Heart left ventricle (tissue), 13 donors: ENCODE measurements around the gene TRIM49D1.
"Not testable (repeated sequence)": the region's sequence is repeated elsewhere in the genome, so short reads cannot be mapped to it uniquely, and the experiment has no call there.

ENCODE experiments used
- POLR2A ChIP-seq, 2 donors: fragments of 450-650 bp; IDR thresholded peaks; one replicate each; pipeline ENCODE4 v1.6.1; 2017; ENCODE audit warnings: antibody characterized with exemption in 2 of 2, mild to moderate bottlenecking in 2 of 2, moderate library complexity in 2 of 2
- TF ChIP-seq, protein P1 (sequence below), 12 donors: fragments of 200-600 bp; sonication (generic) in 4 of 12; IDR thresholded peaks; one replicate each; pipeline versions ENCODE4 v1.5.0 to v1.8.0; 2018 to 2022; ENCODE audit warnings: antibody characterized with exemption in 12 of 12, mild to moderate bottlenecking in 5 of 12
- donor health status: ischemic (EF 13 %, LVEDD 7.1; RV severe dilation, severe dysfunction).
- donor health status: DM: no; HTN: yes; CAD: no.
- donor health status: DM: no; HTN: no; CAD: no.
- donor health status: ischemic (EF 25% LVEDD 6.9; RV normal size, moderate dysfunction).
- donor health status: ischemic (EF 25% LVEDD 5.7; RV mildly dilated, moderate dysfunction).
- donor health status: ischemic (EF 35%, LVEDD 5.7; RV mildly dilated, moderate dysfunction).
- donor health status: nonischemic (EF 11% LVEDD 7.7; RV severe dilation, severe dysfunction).
- donor health status: DM: yes; HTN: yes; CAD: no.
- donor health status: PGD.
- donor health status: ischemic (EF 29% LVEDD 5.4; RV normal size, mild dysfunction).
- donor health status: nonischemic (EF 23%, LVEDD 6.1; RV moderate dilation, normal function).

DNA sequence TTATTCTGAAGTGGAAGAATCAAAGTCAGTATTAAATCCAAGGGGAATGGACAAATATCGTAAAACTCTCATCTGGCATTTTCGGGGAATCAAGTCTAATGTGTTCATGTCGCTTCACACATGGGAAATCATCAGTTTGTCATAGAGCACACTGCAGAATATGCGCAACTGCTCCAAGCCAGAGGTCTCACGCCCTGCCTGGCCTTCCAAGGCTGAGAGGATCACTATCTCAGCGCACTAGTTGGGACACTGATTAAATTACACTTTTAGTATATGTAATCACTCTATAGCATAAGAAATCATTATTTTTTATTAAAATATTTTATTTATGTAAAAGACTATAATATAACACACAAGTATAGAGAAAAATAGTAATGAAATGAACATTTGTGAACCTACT lies 38.8 kb upstream of the TRIM49D1 start:
- TF ChIP-seq, protein P1, sequence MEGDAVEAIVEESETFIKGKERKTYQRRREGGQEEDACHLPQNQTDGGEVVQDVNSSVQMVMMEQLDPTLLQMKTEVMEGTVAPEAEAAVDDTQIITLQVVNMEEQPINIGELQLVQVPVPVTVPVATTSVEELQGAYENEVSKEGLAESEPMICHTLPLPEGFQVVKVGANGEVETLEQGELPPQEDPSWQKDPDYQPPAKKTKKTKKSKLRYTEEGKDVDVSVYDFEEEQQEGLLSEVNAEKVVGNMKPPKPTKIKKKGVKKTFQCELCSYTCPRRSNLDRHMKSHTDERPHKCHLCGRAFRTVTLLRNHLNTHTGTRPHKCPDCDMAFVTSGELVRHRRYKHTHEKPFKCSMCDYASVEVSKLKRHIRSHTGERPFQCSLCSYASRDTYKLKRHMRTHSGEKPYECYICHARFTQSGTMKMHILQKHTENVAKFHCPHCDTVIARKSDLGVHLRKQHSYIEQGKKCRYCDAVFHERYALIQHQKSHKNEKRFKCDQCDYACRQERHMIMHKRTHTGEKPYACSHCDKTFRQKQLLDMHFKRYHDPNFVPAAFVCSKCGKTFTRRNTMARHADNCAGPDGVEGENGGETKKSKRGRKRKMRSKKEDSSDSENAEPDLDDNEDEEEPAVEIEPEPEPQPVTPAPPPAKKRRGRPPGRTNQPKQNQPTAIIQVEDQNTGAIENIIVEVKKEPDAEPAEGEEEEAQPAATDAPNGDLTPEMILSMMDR (IDR thresholded peaks at IDR 0.05): not testable (repeated sequence)
- TF ChIP-seq POLR2A (IDR thresholded peaks at IDR 0.05): not testable (repeated sequence)
